GM18498 (cell line): ENCODE data around the gene STBD1.
"Not testable (repeated sequence)": the region's sequence is repeated elsewhere in the genome, so short reads cannot be mapped to it uniquely, and the experiment has no call there.

Experiments used
- ATAC-seq: cut with Tn5 transposase; IDR thresholded peaks from one replicate; pipeline ENCODE4 v1.9.1; 2021; ENCODE audit warnings: mild to moderate bottlenecking, moderate library complexity; ENCODE audit not compliant: unreplicated experiment

Gene STBD1

DNA sequence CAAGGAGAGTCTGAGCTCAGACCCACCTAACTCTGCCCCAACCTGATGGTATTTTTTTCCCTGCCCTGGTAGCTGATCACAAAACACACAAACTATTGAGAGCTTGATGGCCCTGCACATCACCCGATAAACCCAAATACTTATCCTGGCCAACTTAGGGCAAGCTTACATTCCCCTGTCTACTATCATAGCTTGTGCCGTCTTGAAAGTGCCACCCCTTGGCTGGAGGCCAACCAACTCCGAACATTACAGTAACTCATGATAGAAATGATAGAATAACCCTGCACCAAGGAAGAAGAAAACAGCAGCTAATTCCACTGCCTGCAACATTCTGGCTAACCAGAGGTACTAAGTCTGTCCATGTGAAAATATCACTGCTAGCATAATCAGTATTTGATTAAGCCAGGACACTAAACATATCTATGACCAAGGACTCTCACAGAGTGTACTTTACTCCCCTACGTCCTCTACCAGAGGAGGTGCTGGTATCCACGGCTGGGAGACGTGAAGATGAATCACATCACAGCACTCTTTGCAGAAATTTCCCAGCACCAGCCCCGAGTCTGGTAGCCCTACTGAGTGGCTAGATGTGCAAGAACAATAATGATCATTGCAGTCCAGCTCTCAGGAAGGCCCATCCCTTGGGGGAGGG, 8.9 kb downstream of the STBD1 start:
- no peak for ATAC-seq

- no peak for ATAC-seq
Observed at GRCh38 chr4:76316131-76316530, 9.6 kb downstream of the STBD1 start.

DNA sequence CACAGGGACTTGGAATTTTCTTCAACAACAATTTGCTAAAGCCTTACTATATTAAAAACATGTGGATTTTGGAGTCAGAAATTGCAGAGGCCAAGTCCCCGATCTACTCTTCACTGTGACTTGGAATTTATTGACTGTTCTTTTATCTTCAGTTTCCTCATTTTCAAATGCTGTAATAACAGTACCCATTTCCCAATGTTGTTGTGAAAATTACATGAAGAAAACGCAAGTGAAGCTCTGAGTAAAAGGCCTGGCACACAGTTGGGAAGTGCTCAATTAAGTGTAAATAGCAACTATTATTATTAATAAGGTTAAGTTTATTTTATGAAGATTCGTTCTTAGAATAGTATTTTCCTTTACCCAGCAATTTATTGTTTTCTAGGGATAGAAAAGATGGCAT, 15.7 kb downstream of the STBD1 start:
- no peak for ATAC-seq

DNA sequence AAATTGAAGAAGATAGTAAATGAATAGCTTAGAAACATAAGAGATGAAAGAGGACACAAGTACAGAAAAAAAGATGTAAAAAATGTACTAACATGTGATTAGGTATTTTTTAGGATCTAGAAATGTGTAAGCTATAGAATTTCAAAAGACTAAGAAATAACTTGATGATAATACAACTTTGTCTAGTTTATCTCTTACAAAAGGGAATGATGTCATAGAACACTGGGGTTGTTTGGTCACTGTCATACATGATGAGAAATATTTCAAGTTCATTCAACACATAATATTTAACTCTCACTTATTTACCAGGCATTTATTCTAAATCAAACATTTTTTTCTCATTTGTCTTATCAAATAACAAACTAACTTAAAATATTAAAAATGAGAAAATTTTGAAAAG, 18.5 kb downstream of the STBD1 start:
- no peak for ATAC-seq

- ATAC-seq: no peak
Observed at GRCh38 chr4:76326515-76326914, 20.0 kb downstream of the STBD1 start.

DNA sequence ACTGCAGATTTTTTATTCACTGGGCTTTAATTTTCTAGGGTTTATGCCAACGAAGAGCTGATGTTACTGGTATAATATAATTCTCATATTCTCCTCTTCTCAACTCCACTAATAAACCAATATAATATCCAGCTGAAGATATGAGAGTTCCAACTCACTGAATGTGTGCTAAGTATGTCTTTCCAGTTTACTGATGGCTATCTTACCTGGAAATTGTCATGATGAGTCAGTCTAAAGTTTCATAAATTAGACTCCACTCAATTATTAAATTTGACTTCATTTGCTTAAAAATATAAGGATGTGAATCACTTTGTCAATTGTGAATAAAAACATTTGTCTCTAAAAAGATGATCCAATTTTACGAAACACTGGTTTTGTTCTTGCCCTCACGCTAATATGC, 28.4 kb downstream of the STBD1 start:
- ATAC-seq: no peak

DNA sequence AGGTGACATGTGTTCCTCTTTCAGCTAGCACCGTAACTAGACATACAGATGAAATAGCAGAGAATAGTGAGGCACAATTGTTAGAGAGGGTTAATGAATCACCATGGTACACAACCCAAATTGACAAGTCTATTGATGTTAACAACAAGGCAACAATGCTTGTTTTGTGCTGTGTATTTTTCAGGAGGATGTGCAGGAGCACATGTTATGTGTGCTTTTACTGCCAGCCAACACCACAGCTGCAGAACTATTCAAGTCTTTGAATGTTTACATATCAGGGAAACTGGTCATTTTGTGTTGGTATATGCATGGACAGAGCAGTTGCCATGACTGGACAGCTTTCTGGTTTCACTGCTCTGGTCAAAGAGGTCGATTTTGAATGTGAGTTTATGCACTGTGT, 32.8 kb downstream of the STBD1 start:
- ATAC-seq: no peak

- no peak for ATAC-seq
Observed at GRCh38 chr4:76341063-76341462, 34.5 kb downstream of the STBD1 start.

- no peak for ATAC-seq
Observed at GRCh38 chr4:76342191-76342590, 35.7 kb downstream of the STBD1 start.

- no peak for ATAC-seq
Observed at GRCh38 chr4:76342803-76343202, 36.3 kb downstream of the STBD1 start.

GRCh38 chr4:76354517-76355473, 48.3 kb downstream of the STBD1 start:
- no peak for ATAC-seq

GRCh38 chr4:76357981-76358380, 51.4 kb downstream of the STBD1 start:
- ATAC-seq: no peak

- ATAC-seq: not testable (repeated sequence)
Observed at GRCh38 chr4:76359881-76360466, 53.4 kb downstream of the STBD1 start.
